T-helper 17 cell (primary cell): ENCODE data around the gene EVX2. TPM values are rescaled to one million over a fixed set of nuclear protein-coding genes. Genes with fewer than 3 reads are reported as not detected.

Experiments
- ATAC-seq: fragments of 150-1000 bp; cut with Tn5 transposase; 2 replicates; pipeline ENCODE4 v1.10.0; 2021; ENCODE audit warnings: mild to moderate bottlenecking, moderate library complexity
- DNase-seq, 3 donors: peaks; one replicate each; pipeline versions ENCODE4 v3.0.0 to v3.0.0-alpha.2; 2020 to 2021
- H3K9me3 ChIP-seq: one replicate; pipeline ENCODE4 v1.7.0; 2013; ENCODE audit warnings: low read length, mild to moderate bottlenecking; ENCODE audit not compliant: control insufficient read depth, poor library complexity, severe bottlenecking
- H3K27ac Mint-ChIP-seq: one replicate; pipeline ENCODE4 v1.8.0; 2022; ENCODE audit warnings: mild to moderate bottlenecking, moderate library complexity, mixed read lengths
- H3K27me3 Mint-ChIP-seq: one replicate; pipeline ENCODE4 v1.8.0; 2022; ENCODE audit warnings: mixed read lengths
- H3K36me3 Mint-ChIP-seq: one replicate; pipeline ENCODE4 v1.8.0; 2022; ENCODE audit warnings: low read depth, mixed read lengths
- H3K4me1 Mint-ChIP-seq: one replicate; pipeline ENCODE4 v1.8.0; 2022; ENCODE audit warnings: mild to moderate bottlenecking, mixed read lengths
- H3K4me3 Mint-ChIP-seq: one replicate; pipeline ENCODE4 v1.8.0; 2022; ENCODE audit warnings: mild to moderate bottlenecking, moderate library complexity, mixed read lengths
- total RNA-seq, 4 donors: library from RNA in 2 of 4; stranded (reverse) in 2 of 4; gene quantifications; one replicate each; pipeline ENCODE4 v1.2.3 and lab custom pipeline; 2022 to 2026

EVX2 gene
- total RNA-seq, 2 donors from 2014 or later, result not detected

GRCh38 chr2:176082525-176082823, 1.3 kb downstream of the EVX2 start:
- Mint-ChIP-seq H3K36me3 (peaks cover 4% of the 10 kb centered on the region), H3K4me1 (peaks cover 4% of the 10 kb centered on the region), H3K4me3 (peak overlapping the region; percentile 31), H3K27me3 (peaks cover 76% of the 10 kb centered on the region), H3K27ac (peak overlapping the region; percentile 88)
- peaks cover 12% of the 10 kb centered on the region for H3K9me3 ChIP-seq
- ATAC-seq (no peak), DNase-seq (no peak)

- no peak for ATAC-seq
These were observed 1.8 kb downstream of the EVX2 start for GRCh38 chr2:176081837-176082524.

GRCh38 chr2:176081376-176081836, 2.4 kb downstream of the EVX2 start:
- H3K27ac Mint-ChIP-seq, result peak overlapping the region; percentile 88
- peaks cover 12% of the 10 kb centered on the region for H3K9me3 ChIP-seq
- peaks cover 3% of the 10 kb centered on the region for H3K4me1 Mint-ChIP-seq
- H3K4me3 Mint-ChIP-seq, result peak overlapping the region; percentile 22
- DNase-seq (no peak), ATAC-seq (no peak)
- peaks cover 2% of the 10 kb centered on the region for H3K36me3 Mint-ChIP-seq
- H3K27me3 Mint-ChIP-seq, result peaks cover 69% of the 10 kb centered on the region

More at GRCh38 chr2:176081837-176082524, 1.8 kb downstream of the EVX2 start:
- Mint-ChIP-seq H3K27me3 (peaks cover 71% of the 10 kb centered on the region), H3K27ac (peak overlapping the region; percentile 88), H3K4me3 (peak overlapping the region; percentile 31), H3K36me3 (peaks cover 3% of the 10 kb centered on the region), H3K4me1 (peaks cover 4% of the 10 kb centered on the region)
- peaks cover 12% of the 10 kb centered on the region for H3K9me3 ChIP-seq
- DNase-seq, result no peak

- H3K36me3 Mint-ChIP-seq, result peaks cover 2% of the 10 kb centered on the region
- H3K27ac Mint-ChIP-seq, result peak overlapping the region; percentile 88
- H3K27me3 Mint-ChIP-seq, result peaks cover 72% of the 10 kb centered on the region
- ATAC-seq (no peak), DNase-seq (no peak)
- peaks cover 2% of the 10 kb centered on the region for H3K4me1 Mint-ChIP-seq
- H3K9me3 ChIP-seq, result peaks cover 12% of the 10 kb centered on the region
- peak overlapping the region; percentile 22 for H3K4me3 Mint-ChIP-seq
These were observed 3.0 kb downstream of the EVX2 start for GRCh38 chr2:176080540-176081375.

GRCh38 chr2:176079831-176080539, 3.8 kb downstream of the EVX2 start:
- H3K27ac Mint-ChIP-seq, result peak overlapping the region; percentile 87
- H3K4me3 Mint-ChIP-seq, result peak overlapping the region; percentile 63
- H3K9me3 ChIP-seq, result peaks cover 12% of the 10 kb centered on the region
- peaks cover 2% of the 10 kb centered on the region for H3K36me3 Mint-ChIP-seq
- no peak for ATAC-seq
- peaks cover 74% of the 10 kb centered on the region for H3K27me3 Mint-ChIP-seq
- no peak for DNase-seq
- peaks cover 2% of the 10 kb centered on the region for H3K4me1 Mint-ChIP-seq

- peaks cover 12% of the 10 kb centered on the region for H3K9me3 ChIP-seq
- Mint-ChIP-seq H3K4me3 (peak overlapping the region; percentile 63), H3K4me1 (peaks cover 2% of the 10 kb centered on the region), H3K27me3 (peaks cover 74% of the 10 kb centered on the region), H3K36me3 (peaks cover 2% of the 10 kb centered on the region), H3K27ac (peak overlapping the region; percentile 87)
- DNase-seq, result no peak
- ATAC-seq, result no peak
These were observed 4.4 kb downstream of the EVX2 start for GRCh38 chr2:176079285-176079830.

- peak overlapping the region; percentile 63 for H3K4me3 Mint-ChIP-seq
- peaks cover 2% of the 10 kb centered on the region for H3K4me1 Mint-ChIP-seq
- ATAC-seq (no peak), DNase-seq (no peak)
- H3K36me3 Mint-ChIP-seq, result peaks cover 2% of the 10 kb centered on the region
- H3K9me3 ChIP-seq, result peaks cover 7% of the 10 kb centered on the region
- H3K27ac Mint-ChIP-seq, result peak overlapping the region; percentile 87
- peaks cover 70% of the 10 kb centered on the region for H3K27me3 Mint-ChIP-seq
These were observed 5.0 kb downstream of the EVX2 start for GRCh38 chr2:176078541-176079284.

GRCh38 chr2:176076796-176077195, 7.0 kb downstream of the EVX2 start:
- H3K36me3 Mint-ChIP-seq, result peaks cover 2% of the 10 kb centered on the region
- peaks cover 72% of the 10 kb centered on the region for H3K27me3 Mint-ChIP-seq
- no peak overlapping the region for H3K4me3 Mint-ChIP-seq
- ATAC-seq (no peak), DNase-seq (no peak)
- no peak overlapping the region for H3K27ac Mint-ChIP-seq
- peaks cover 2% of the 10 kb centered on the region for H3K4me1 Mint-ChIP-seq
- H3K9me3 ChIP-seq, result peaks cover 6% of the 10 kb centered on the region

GRCh38 chr2:176076063-176076462, 7.7 kb downstream of the EVX2 start:
- H3K9me3 ChIP-seq, result peaks cover 9% of the 10 kb centered on the region
- Mint-ChIP-seq H3K4me1 (peaks cover 2% of the 10 kb centered on the region), H3K27me3 (peaks cover 75% of the 10 kb centered on the region), H3K4me3 (no peak overlapping the region), H3K36me3 (peaks cover 4% of the 10 kb centered on the region), H3K27ac (peak overlapping the region; percentile 60)
- ATAC-seq (no peak), DNase-seq (no peak)

- DNase-seq (no peak), ATAC-seq (no peak)
- H3K9me3 ChIP-seq, result peaks cover 9% of the 10 kb centered on the region
- Mint-ChIP-seq H3K27ac (peak overlapping the region; percentile 60), H3K36me3 (peaks cover 4% of the 10 kb centered on the region), H3K4me3 (peak overlapping the region; percentile 28), H3K4me1 (peaks cover 2% of the 10 kb centered on the region), H3K27me3 (peaks cover 77% of the 10 kb centered on the region)
These were observed 8.3 kb downstream of the EVX2 start for GRCh38 chr2:176075481-176075880.

GRCh38 chr2:176074919-176075425, 8.8 kb downstream of the EVX2 start:
- Mint-ChIP-seq H3K4me1 (peaks cover 2% of the 10 kb centered on the region), H3K27me3 (peaks cover 82% of the 10 kb centered on the region), H3K4me3 (peak overlapping the region; percentile 28), H3K27ac (peak overlapping the region; percentile 60), H3K36me3 (peaks cover 4% of the 10 kb centered on the region)
- ATAC-seq (no peak), DNase-seq (no peak)
- peaks cover 9% of the 10 kb centered on the region for H3K9me3 ChIP-seq
